Endothelial cell of umbilical vein (primary cell): Measurements from ENCODE around the gene ALDH6A1.

ENCODE experiments used
- CTCF ChIP-seq, 2 donors: IDR thresholded peaks; 1 replicate in 1 of 2; 2 replicates in 1 of 2; pipeline ENCODE4 v1.5.1; 2011; ENCODE audit warnings: low read length in 2 of 2, mild to moderate bottlenecking in 2 of 2, moderate library complexity in 2 of 2, control low read depth in 1 of 2, inconsistent platforms in 1 of 2, low read depth in 1 of 2; ENCODE audit not compliant: insufficient read depth in 1 of 2; ENCODE audit errors: extremely low read depth in 1 of 2
- EZH2 ChIP-seq: IDR thresholded peaks from 2 replicates; pipeline ENCODE4 v1.6.1; 2012; ENCODE audit warnings: borderline replicate concordance, low read depth, mild to moderate bottlenecking, moderate library complexity, low read length, inconsistent platforms; ENCODE audit not compliant: severe bottlenecking
- FOS ChIP-seq: IDR thresholded peaks from 2 replicates; pipeline ENCODE4 v1.6.1; 2011; ENCODE audit warnings: mild to moderate bottlenecking, low read length, moderate library complexity, borderline replicate concordance; ENCODE audit not compliant: insufficient read depth
- GATA2 ChIP-seq: IDR thresholded peaks from 2 replicates; pipeline ENCODE4 v1.7.0; 2011; ENCODE audit warnings: low read depth, mild to moderate bottlenecking, moderate library complexity, mixed read lengths, low read length; ENCODE audit not compliant: insufficient read length, insufficient read depth
- POLR2A ChIP-seq: IDR thresholded peaks from 2 replicates; pipeline ENCODE4 v1.6.1; 2012; ENCODE audit warnings: low read depth, mild to moderate bottlenecking, control low read depth, low read length
- POLR2AphosphoS5 ChIP-seq: IDR thresholded peaks from 2 replicates; pipeline ENCODE4 v1.6.1; 2012; ENCODE audit warnings: low read depth, mild to moderate bottlenecking, control low read depth, low read length, moderate library complexity; ENCODE audit not compliant: insufficient read depth

GRCh38 chr14:74048281-74048680 is 36.0 kb downstream of the ALDH6A1 start:
- no peak for TF ChIP-seq FOS
- peak; percentile 6 to 7 for TF ChIP-seq CTCF (IDR thresholded peaks at IDR 0.05; ENCODE audit: extremely low read depth in 1 of 2, insufficient read depth in 1 of 2, low read depth in 1 of 2, low read length in 2 of 2)
- no peak for TF ChIP-seq POLR2AphosphoS5
- no peak for TF ChIP-seq EZH2
- TF ChIP-seq POLR2A = no peak
- no peak for TF ChIP-seq GATA2
